HEK293 (cell line): ENCODE data around the gene EPDR1.

Experiments used
- CTCF ChIP-seq: fragments of 450-650 bp; formaldehyde crosslinking; IDR thresholded peaks from 2 replicates; pipeline ENCODE4 v1.5.1; 2016; ENCODE audit warnings: missing biosample characterization, missing genetic modification characterization
- REST ChIP-seq: fragments of 450-650 bp; formaldehyde crosslinking; IDR thresholded peaks from 2 replicates; pipeline ENCODE4 v1.5.1; 2016; ENCODE audit warnings: missing biosample characterization, missing genetic modification characterization
- WT1 ChIP-seq: fragments of 450-650 bp; formaldehyde crosslinking; IDR thresholded peaks from 2 replicates; pipeline ENCODE4 v1.5.1; 2016; ENCODE audit warnings: missing biosample characterization, missing genetic modification characterization
- ZBTB17 ChIP-seq: fragments of 450-650 bp; formaldehyde crosslinking; IDR thresholded peaks from 2 replicates; pipeline ENCODE4 v1.5.1; 2016; ENCODE audit warnings: missing biosample characterization, missing genetic modification characterization
- ZNF10 ChIP-seq: fragments of 450-650 bp; formaldehyde crosslinking; IDR thresholded peaks from 2 replicates; pipeline ENCODE4 v1.5.1; 2017; ENCODE audit warnings: missing biosample characterization, missing genetic modification characterization
- ZNF114 ChIP-seq: fragments of 450-650 bp; formaldehyde crosslinking; IDR thresholded peaks from 2 replicates; pipeline ENCODE4 v1.5.0; 2017; ENCODE audit warnings: missing biosample characterization, missing genetic modification characterization
- ZNF169 ChIP-seq: fragments of 450-650 bp; formaldehyde crosslinking; IDR thresholded peaks from 2 replicates; pipeline ENCODE4 v1.5.1; 2016; ENCODE audit warnings: missing biosample characterization, missing genetic modification characterization
- ZNF18 ChIP-seq: fragments of 450-650 bp; formaldehyde crosslinking; IDR thresholded peaks from 2 replicates; pipeline ENCODE4 v1.5.1; 2016; ENCODE audit warnings: missing biosample characterization, missing genetic modification characterization
- ZNF398 ChIP-seq: fragments of 450-650 bp; formaldehyde crosslinking; IDR thresholded peaks from 2 replicates; pipeline ENCODE4 v1.5.1; 2017; ENCODE audit warnings: missing biosample characterization, missing genetic modification characterization
- ZNF426 ChIP-seq: fragments of 450-650 bp; formaldehyde crosslinking; IDR thresholded peaks from 2 replicates; pipeline ENCODE4 v1.5.1; 2017; ENCODE audit warnings: missing biosample characterization, missing genetic modification characterization, mild to moderate bottlenecking, inconsistent platforms, moderate library complexity
- ZNF768 ChIP-seq: fragments of 450-650 bp; formaldehyde crosslinking; IDR thresholded peaks from 2 replicates; pipeline ENCODE4 v1.5.1; 2018; ENCODE audit warnings: missing biosample characterization, mild to moderate bottlenecking, missing genetic modification characterization
- ZNF776 ChIP-seq: fragments of 450-650 bp; formaldehyde crosslinking; IDR thresholded peaks from 2 replicates; pipeline ENCODE4 v1.5.0; 2017; ENCODE audit warnings: missing biosample characterization, missing genetic modification characterization, borderline replicate concordance

GRCh38 chr7:37986908-37987330 lies 66.5 kb downstream of the EPDR1 start:
- TF ChIP-seq CTCF (no peak), ZNF114 (tag by site-specific recombination) (no peak), ZNF18 (tag by site-specific recombination) (no peak), ZNF426 (no peak), REST (tag by site-specific recombination) (no peak), ZNF398 (tag by site-specific recombination) (no peak), ZNF776 (tag by site-specific recombination) (no peak), WT1 (tag by site-specific recombination) (no peak), ZNF10 (no peak), ZBTB17 (no peak), ZNF768 (no peak), ZNF169 (tag by site-specific recombination) (no peak)
